Nucleus accumbens (tissue), 56 donors: Measurements from ENCODE around the gene TEKT1.

Experiments
- DNase-seq, 56 donors: peaks; one replicate each; lab custom pipeline; 2025; lab: John Stamatoyannopoulos, UW

The TEKT1 gene

GRCh38 chr17:6772016-6772415, 59.5 kb downstream of the TEKT1 start:
- DNase-seq = no peak

- DNase-seq = no peak
These were observed 63.1 kb downstream of the TEKT1 start for GRCh38 chr17:6768447-6768846.

- DNase-seq = peak in 1 of 56 donors; percentile 7
These were observed 69.8 kb downstream of the TEKT1 start for GRCh38 chr17:6761779-6762178.

GRCh38 chr17:6757747-6758146, 73.8 kb downstream of the TEKT1 start:
- no peak for DNase-seq

- DNase-seq = no peak
These were observed 75.0 kb downstream of the TEKT1 start for GRCh38 chr17:6756425-6757031.

GRCh38 chr17:6755731-6756184, 75.8 kb downstream of the TEKT1 start, which contains the start of gene XAF1:
Gene XAF1, plus strand, starts transcription at chr17:6756046. Its CDS starts 33 bp downstream, at chr17:6756079.
- peak in 8 of 56 donors; percentile 9 to 39 (median 15) for DNase-seq

GRCh38 chr17:6755281-6755680, 76.2 kb downstream of the TEKT1 start:
- DNase-seq = no peak

- no peak for DNase-seq
These were observed 78.0 kb downstream of the TEKT1 start for GRCh38 chr17:6753546-6753945.

GRCh38 chr17:6753006-6753445, 78.5 kb downstream of the TEKT1 start:
- DNase-seq = peak in 18 of 56 donors; percentile 4 to 44 (median 22)

- peak in 5 of 56 donors; percentile 2 to 23 (median 9) for DNase-seq
These were observed 79.2 kb downstream of the TEKT1 start for GRCh38 chr17:6752068-6752909.

GRCh38 chr17:6749519-6749918, 82.0 kb downstream of the TEKT1 start:
- DNase-seq = no peak

- DNase-seq = no peak
These were observed 82.9 kb downstream of the TEKT1 start for GRCh38 chr17:6748617-6749016.
